ENCODE measurements around the gene BBS1.

The BBS1 gene

GRCh38 chr11:66477263-66478201 is 32.9 kb upstream of the BBS1 start:
- DNase-seq: no peak

- peak in 1 of 2 experiments; percentile 21 for DNase-seq
These were observed 31.6 kb upstream of the BBS1 start for GRCh38 chr11:66478729-66479393.

DNA sequence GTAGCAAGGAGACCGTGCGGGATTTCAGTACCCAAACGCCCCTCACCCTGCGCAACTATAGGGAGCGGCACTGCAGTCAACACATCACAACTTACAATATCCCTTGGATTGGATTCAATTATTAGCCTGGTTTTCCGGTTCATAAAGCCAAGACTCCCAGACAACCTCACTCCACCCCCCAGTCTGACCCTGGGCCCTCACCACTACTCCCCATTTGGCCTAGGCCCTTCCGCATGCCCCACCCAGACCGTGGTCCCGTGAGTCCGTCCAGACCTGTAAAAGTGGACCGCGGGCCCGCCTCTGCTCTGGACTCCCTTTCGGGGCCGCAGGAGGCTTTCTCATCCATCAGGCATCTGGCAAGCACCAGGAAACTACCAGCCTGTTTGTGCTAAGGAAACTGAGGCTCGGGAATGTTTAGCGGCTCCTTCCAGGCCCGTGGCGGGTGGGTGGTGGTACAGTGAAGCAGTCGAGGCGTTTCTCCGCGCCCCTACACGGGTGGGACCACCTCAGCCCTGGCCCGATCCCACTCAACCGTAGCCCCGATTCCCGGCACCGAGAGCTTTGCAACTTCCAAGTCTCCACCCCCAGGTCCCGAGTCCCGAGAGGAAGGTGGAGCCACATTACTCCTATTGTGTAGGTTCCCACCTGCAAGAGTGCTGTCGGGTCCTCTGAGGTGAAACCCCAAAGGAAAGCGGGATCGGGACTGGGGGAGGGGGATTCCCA is 30.9 kb upstream of the BBS1 start:
- DNase-seq: peak in 1 of 2 experiments; percentile 70

DNA sequence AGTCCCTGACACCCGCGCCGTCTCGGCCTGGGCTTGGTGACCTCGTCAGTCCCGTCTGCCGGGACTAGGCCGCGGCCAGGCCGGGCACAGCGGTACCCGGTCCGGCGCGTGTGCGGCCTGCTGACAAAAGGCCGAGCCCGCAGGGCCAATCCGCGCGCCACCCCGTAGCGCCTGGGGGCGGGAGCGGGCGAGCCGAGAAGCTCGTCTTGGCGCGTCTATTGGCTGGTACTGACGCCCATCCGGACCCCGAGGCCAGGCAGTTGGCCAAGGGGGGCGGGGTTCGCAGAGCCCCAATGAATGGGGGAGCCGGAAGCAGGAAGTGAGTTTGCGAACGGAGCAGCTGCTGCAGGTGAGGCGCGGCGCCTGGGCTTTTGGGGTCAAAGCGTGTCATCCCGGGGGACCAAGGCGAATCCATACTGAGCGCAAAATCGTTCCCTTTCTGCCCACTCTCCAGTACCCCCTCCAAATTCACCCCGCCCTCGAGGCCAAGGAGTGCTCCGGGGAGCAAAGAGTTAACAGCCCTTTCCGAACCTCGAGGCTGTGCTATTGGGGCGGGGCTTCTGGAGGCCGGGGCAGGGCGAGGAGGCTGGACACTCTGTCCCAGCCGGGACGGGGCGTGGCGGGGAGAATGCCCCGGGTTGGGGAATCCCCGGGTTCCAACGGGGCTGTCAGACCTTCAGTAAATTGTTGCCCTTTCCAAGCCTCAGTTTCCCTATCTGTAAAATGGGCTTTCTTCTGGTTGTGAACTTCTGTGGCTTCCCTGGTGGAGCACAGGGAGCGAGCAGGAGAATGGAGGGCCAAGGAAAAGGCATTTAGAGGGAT is 30.1 kb upstream of the BBS1 start, which contains the start of gene DPP3:
DPP3 (plus strand) TSS at position 318 of the 822 bp plus-strand sequence. CDS start 1,767 bp downstream, outside the sequence.
- peak; percentile 94 for DNase-seq

DNA sequence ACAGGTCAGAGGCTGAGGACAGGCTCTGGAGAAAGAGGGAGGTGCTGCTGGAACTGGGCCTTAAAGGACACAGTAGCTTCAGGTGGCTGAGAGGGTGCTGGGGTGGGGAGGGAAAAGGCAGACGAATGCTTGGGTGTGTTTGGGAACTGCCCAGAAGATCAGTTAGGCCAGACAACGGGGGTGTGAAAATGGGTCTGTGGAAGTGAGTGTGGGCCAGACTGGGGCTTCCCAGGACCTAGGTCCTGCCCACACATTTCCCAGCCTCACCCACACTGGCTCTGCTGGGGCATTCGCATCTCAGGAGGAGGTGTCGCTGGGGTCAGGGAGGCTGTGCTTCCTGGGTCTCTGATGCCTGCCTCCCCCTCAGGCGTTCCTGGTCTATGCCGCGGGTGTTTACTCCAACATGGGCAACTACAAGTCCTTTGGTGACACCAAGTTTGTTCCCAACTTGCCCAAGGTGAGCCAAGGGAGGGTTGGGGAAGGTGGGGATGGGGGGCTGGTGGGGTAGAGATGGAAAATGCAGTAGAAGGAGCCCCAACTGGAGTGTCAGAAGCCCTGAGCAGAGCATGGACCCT is 25.5 kb upstream of the BBS1 start:
- DNase-seq: no peak

- no peak for DNase-seq
These were observed 21.5 kb upstream of the BBS1 start for GRCh38 chr11:66488957-66489356.

DNA sequence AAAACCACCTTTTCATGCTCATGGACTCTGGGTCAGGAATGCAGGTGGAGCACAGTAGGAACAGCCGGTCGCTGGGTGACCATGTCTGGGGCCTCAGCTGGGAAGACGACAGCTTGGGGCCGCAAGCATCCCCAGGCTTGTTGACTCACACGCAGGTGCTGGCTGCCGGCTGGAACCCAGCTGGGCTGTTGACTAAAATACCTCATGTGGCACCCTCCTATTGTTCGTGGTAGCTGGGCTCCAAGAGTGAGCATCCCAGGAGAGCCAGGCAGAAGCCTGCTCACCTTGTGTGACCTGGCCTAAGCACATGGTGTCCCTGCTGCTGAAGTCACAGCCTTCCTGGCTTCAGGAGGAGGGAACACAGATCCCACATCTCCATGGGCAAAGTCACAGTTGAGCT is 20.8 kb upstream of the BBS1 start:
- DNase-seq: peak in 1 of 2 experiments; percentile 15

GRCh38 chr11:66491315-66491935 is 19.0 kb upstream of the BBS1 start:
- DNase-seq: no peak

DNA sequence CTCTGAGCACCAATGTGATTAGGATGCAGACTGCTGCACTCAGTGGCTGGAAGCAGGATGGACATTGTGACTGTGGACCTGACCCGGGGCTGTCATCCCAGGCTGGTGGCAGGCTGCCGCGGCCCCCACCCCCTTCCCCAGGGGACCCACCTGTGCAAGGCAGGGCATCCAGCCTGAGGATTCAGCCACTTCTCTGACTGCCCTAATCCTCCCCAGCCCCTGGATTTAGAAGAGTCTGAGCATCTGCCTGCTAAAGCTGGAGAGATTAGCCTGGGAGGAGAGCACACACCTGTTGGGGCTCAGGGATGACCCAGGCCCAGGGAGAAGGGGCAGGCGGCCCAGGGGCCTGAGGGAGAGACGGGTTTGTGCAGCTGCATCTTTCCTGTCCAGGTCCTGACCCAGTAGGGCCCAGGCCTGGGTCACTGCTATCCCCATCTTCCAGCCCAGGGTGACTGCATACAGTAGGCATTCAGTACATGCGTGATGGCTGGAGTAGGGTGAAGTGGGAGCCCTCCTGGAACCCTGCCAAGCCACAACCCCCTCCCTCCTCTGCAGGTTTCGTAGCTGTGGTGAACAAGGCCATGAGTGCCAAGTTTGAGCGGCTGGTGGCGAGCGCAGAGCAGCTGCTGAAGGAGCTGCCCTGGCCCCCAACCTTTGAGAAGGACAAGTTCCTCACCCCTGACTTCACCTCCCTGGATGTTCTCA is 18.1 kb upstream of the BBS1 start:
- no peak for DNase-seq

GRCh38 chr11:66493130-66493529 is 17.3 kb upstream of the BBS1 start:
- no peak for DNase-seq

DNA sequence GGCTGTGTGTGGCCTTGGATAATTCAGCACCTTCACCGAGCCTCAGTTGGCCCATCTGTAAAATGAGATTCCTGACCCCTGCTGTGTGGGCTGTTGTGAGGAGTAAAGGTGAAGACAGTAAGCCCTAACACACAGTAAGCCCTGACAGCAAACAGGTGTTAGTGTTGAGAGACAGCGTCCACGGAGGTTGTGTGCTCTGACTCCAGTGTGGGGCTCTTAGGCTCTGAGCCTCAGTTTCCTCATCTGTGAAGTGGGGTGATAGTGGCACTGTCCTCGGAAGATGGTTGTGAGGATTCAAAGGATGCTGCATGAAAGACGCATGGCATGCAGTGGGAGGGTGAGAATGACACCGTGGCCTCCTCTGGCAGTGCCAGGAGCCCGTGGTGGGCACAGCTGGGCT is 16.0 kb upstream of the BBS1 start:
- no peak for DNase-seq

- DNase-seq: no peak
These were observed 15.5 kb upstream of the BBS1 start for GRCh38 chr11:66494935-66495334.

- DNase-seq: no peak
These were observed 15.0 kb upstream of the BBS1 start for GRCh38 chr11:66495401-66495854.

DNA sequence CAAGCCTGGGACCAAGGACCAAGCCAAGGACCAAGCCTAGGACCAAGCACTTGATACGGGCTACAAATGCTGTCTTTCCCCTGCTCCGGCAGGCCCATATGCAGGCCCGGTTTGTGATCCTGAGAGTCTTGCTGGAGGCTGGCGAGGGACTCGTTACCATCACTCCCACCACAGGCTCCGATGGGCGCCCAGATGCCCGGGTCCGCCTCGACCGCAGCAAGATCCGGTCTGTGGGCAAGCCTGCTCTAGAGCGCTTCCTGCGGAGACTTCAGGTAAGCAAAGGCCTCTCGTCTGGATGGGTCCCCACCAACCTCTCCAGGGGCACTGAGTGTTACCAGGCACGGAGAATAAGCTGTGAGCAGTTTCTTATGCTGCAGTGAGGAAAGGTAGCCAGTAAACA is 13.2 kb upstream of the BBS1 start:
- no peak for DNase-seq

- no peak for DNase-seq
These were observed 11.9 kb upstream of the BBS1 start for GRCh38 chr11:66498506-66498905.

GRCh38 chr11:66505276-66505816 is 5.1 kb upstream of the BBS1 start:
- DNase-seq: no peak

DNA sequence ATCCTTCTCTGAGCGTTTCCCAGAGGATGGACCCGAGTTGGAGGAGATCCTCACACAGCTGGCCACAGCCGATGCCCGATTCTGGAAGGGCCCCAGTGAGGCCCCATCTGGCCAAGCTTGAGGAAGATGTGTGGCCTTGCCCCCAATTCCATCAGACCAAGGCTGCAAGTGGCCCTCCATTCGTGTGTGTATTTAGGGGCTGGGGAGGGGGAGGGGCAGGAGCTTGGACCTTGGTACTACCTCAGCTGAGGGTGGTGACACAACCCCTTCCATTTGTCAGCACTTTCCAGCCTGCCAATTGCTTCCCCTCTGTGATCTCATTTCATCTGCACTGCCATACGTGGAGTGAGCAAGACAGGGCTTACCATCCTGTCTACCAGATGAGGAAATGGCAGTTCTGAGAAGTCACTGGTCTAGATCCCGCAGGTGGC is 1.3 kb upstream of the BBS1 start:
- DNase-seq: no peak

DNA sequence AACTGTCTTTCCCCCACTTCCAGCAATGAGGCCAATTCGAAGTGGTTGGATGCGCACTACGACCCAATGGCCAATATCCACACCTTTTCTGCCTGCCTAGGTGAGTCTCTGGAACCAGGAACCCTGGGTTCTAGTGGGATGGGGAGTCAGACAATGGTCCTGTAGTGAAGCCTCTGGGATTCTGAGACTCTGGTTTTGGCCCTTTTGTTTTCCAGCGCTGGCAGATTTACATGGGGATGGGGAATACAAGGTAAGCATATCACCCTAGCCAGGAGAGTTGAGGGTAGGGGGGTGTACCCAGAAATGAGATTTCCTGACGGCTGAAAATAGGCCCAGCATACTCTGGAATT is 530 bp downstream of the BBS1 start:
- DNase-seq: no peak

DNA sequence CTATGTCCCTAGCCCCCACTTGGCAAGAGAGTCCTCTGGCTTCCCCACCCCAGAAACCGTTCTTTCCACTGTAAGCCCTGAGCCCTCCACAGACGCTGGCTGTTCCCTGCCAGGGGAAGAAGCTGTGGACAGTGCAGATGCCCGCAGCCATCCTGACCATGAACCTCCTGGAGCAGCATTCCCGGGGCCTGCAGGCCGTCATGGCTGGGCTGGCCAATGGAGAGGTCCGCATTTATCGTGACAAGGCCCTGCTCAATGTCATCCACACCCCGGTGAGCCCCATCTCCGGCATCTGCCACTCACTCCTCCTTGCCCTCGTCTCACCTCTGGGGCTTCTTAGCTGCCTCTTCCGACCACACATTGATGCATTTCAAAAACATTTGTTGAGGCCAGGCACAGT is 13.2 kb downstream of the BBS1 start:
- DNase-seq: no peak

GRCh38 chr11:66524304-66525040 is 14.0 kb downstream of the BBS1 start:
- DNase-seq: no peak
